IMR-90 (cell line): ENCODE measurements around the gene TRAPPC3L. TPM values are rescaled to one million over a fixed set of nuclear protein-coding genes. Genes with fewer than 3 reads are reported as not detected.

Experiments used
- ATAC-seq: fragments of 200-7000 bp; cut with Tn5 transposase; 2 replicates; pipeline ENCODE4 v1.9.1; 2020; ENCODE audit warnings: low read depth, mild to moderate bottlenecking, moderate library complexity
- BruUV-seq: library from RNA; stranded (reverse); fragments of 400-500 nt; replicated peaks from 2 replicates; lab custom pipeline; 2021; lab: Mats Ljungman, UMichigan
- CTCF ChIA-PET: fragments of 300-600 bp; formaldehyde crosslinking; extraction: SDS; loops from one replicate; lab custom pipeline; 2021; ENCODE audit warnings: antibody characterized with exemption; lab: Yijun Ruan, JAX
- POLR2A ChIA-PET: fragments of 300-600 bp; sonication (Branson Sonifier 250); formaldehyde crosslinking; loops from one replicate; lab custom pipeline; 2022; ENCODE audit warnings: antibody characterized with exemption; ENCODE audit not compliant: unreplicated experiment; lab: Charles Lee
- DNase-seq: peaks from one replicate; pipeline ENCODE4 v3.0.0; 2013
- H2AFZ ChIP-seq: replicated peaks from 2 replicates; pipeline ENCODE3; 2013; ENCODE audit warnings: low read length, mild to moderate bottlenecking; ENCODE audit not compliant: poor library complexity
- H2AK5ac ChIP-seq: 2 replicates; pipeline ENCODE4 v1.6.1; 2013; ENCODE audit warnings: low read depth, low read length, inconsistent platforms
- H2AK9ac ChIP-seq: replicated peaks from 2 replicates; pipeline ENCODE3; 2013; ENCODE audit warnings: mild to moderate bottlenecking, low read depth, low read length, moderate library complexity; ENCODE audit not compliant: poor library complexity
- H2BK120ac ChIP-seq: 2 replicates; pipeline ENCODE4 v1.6.1; 2013; ENCODE audit warnings: low read depth, low read length, inconsistent platforms
- H2BK15ac ChIP-seq: 3 replicates; pipeline ENCODE4 v1.6.1; 2013; ENCODE audit warnings: low read depth, low read length, inconsistent platforms
- H2BK20ac ChIP-seq: 2 replicates; pipeline ENCODE4 v1.6.1; 2013; ENCODE audit warnings: low read depth, mild to moderate bottlenecking, inconsistent platforms, low read length, moderate library complexity
- H2BK5ac ChIP-seq: 2 replicates; pipeline ENCODE4 v1.6.1; 2013; ENCODE audit warnings: mild to moderate bottlenecking, low read depth, low read length, inconsistent platforms; ENCODE audit not compliant: poor library complexity, severe bottlenecking
- H3K14ac ChIP-seq: replicated peaks from 2 replicates; pipeline ENCODE4 v1.6.1; 2013; ENCODE audit warnings: low read depth, low read length, inconsistent platforms
- H3K18ac ChIP-seq: 2 replicates; pipeline ENCODE4 v1.6.1; 2013; ENCODE audit warnings: low read depth, low read length, control low read depth
- H3K23ac ChIP-seq: 2 replicates; pipeline ENCODE4 v1.6.1; 2013; ENCODE audit warnings: low read depth, low read length, inconsistent platforms
- H3K27ac ChIP-seq: 2 replicates; pipeline ENCODE4 v1.5.1; 2013; ENCODE audit warnings: mild to moderate bottlenecking, control low read depth, low read length; ENCODE audit not compliant: insufficient read depth
- H3K27me3 ChIP-seq: 2 replicates; pipeline ENCODE4 v1.6.1; 2013; ENCODE audit warnings: low read length; ENCODE audit not compliant: control insufficient read depth, insufficient read depth
- H3K36me3 ChIP-seq: 2 replicates; pipeline ENCODE4 v1.6.1; 2013; ENCODE audit warnings: low read length, mixed read lengths; ENCODE audit not compliant: control insufficient read depth, insufficient read depth
- H3K4ac ChIP-seq: 2 replicates; pipeline ENCODE4 v1.6.1; 2013; ENCODE audit warnings: low read depth, low read length, inconsistent platforms
- H3K4me1 ChIP-seq: 2 replicates; pipeline ENCODE4 v1.6.1; 2013; ENCODE audit warnings: low read length, mixed read lengths; ENCODE audit not compliant: control insufficient read depth, insufficient read depth
- H3K4me2 ChIP-seq: 2 replicates; pipeline ENCODE4 v1.6.1; 2013; ENCODE audit warnings: low read depth, mild to moderate bottlenecking, control low read depth, low read length, moderate library complexity
- H3K4me3 ChIP-seq: 2 replicates; pipeline ENCODE4 v1.5.1; 2013; ENCODE audit warnings: low read depth, mild to moderate bottlenecking, control low read depth, low read length, moderate library complexity; ENCODE audit not compliant: insufficient read depth
- H3K56ac ChIP-seq: 2 replicates; pipeline ENCODE4 v1.6.1; 2013; ENCODE audit warnings: low read length, inconsistent platforms; ENCODE audit not compliant: insufficient read depth; ENCODE audit errors: extremely low read depth
- H3K79me1 ChIP-seq, 2 experiments: 2 replicates each; pipeline ENCODE4 v1.6.1; 2013; ENCODE audit warnings: low read length in 2 of 2, inconsistent platforms in 1 of 2, low read depth in 1 of 2
- H3K9ac ChIP-seq: 2 replicates; pipeline ENCODE4 v1.6.1; 2013; ENCODE audit warnings: low read depth, low read length, control low read depth
- H3K9me1 ChIP-seq: 2 replicates; pipeline ENCODE4 v1.6.1; 2013; ENCODE audit warnings: low read length, inconsistent platforms; ENCODE audit not compliant: insufficient read depth
- H3K9me3 ChIP-seq: 2 replicates; pipeline ENCODE4 v1.6.1; 2013; ENCODE audit warnings: low read length; ENCODE audit not compliant: control insufficient read depth, insufficient read depth
- H4K20me1 ChIP-seq: 2 replicates; pipeline ENCODE4 v1.6.1; 2013; ENCODE audit warnings: low read length, inconsistent platforms; ENCODE audit not compliant: insufficient read depth
- H4K5ac ChIP-seq: 2 replicates; pipeline ENCODE4 v1.6.1; 2013; ENCODE audit warnings: mild to moderate bottlenecking, low read depth, low read length, control low read depth
- H4K8ac ChIP-seq, 2 experiments: 2 replicates each; pipeline ENCODE4 v1.6.1; 2013; ENCODE audit warnings: low read depth in 2 of 2, low read length in 2 of 2, control low read depth in 1 of 2, inconsistent platforms in 1 of 2
- H4K91ac ChIP-seq: 2 replicates; pipeline ENCODE4 v1.6.1; 2013; ENCODE audit warnings: low read depth, low read length, inconsistent platforms; ENCODE audit not compliant: insufficient read depth
- BHLHE40 ChIP-seq: fragments of 150-350 bp; IDR thresholded peaks from 2 replicates; pipeline ENCODE4 v1.6.1; 2016; ENCODE audit warnings: mild to moderate bottlenecking, low read depth, low read length
- CEBPB ChIP-seq: IDR thresholded peaks from 2 replicates; pipeline ENCODE4 v1.6.1; 2012; ENCODE audit warnings: low read depth, low read length, improper control_type of control experiment
- CHD1 ChIP-seq: IDR thresholded peaks from 2 replicates; pipeline ENCODE4 v1.6.1; 2012; ENCODE audit warnings: low read depth, low read length, improper control_type of control experiment
- ELK1 ChIP-seq: fragments of 150-350 bp; IDR thresholded peaks from 2 replicates; pipeline ENCODE4 v1.6.1; 2016; ENCODE audit warnings: low read depth, mild to moderate bottlenecking, low read length, moderate library complexity, borderline replicate concordance
- FOS ChIP-seq: fragments of 150-350 bp; IDR thresholded peaks from 2 replicates; pipeline ENCODE4 v1.6.1; 2016; ENCODE audit warnings: low read depth, low read length
- MAFK ChIP-seq: IDR thresholded peaks from 2 replicates; pipeline ENCODE4 v1.6.1; 2012; ENCODE audit warnings: low read depth, low read length, improper control_type of control experiment
- MAZ ChIP-seq: IDR thresholded peaks from 2 replicates; pipeline ENCODE4 v1.6.1; 2012; ENCODE audit warnings: low read depth, mild to moderate bottlenecking, low read length, improper control_type of control experiment, moderate library complexity, borderline replicate concordance
- MXI1 ChIP-seq: IDR thresholded peaks from 2 replicates; pipeline ENCODE4 v1.6.1; 2012; ENCODE audit warnings: low read depth, mild to moderate bottlenecking, low read length, moderate library complexity, borderline replicate concordance
- NFE2L2 ChIP-seq: fragments of 150-350 bp; IDR thresholded peaks from 2 replicates; pipeline ENCODE4 v1.6.1; 2016; ENCODE audit warnings: low read depth, mild to moderate bottlenecking, low read length
- POLR2A ChIP-seq: IDR thresholded peaks from 2 replicates; pipeline ENCODE4 v1.6.1; 2012; ENCODE audit warnings: mild to moderate bottlenecking, low read depth, low read length
- RAD21 ChIP-seq: IDR thresholded peaks from 2 replicates; pipeline ENCODE4 v1.6.1; 2012; ENCODE audit warnings: low read length, improper control_type of control experiment
- RCOR1 ChIP-seq: IDR thresholded peaks from 2 replicates; pipeline ENCODE4 v1.6.1; 2012; ENCODE audit warnings: mild to moderate bottlenecking, low read length, improper control_type of control experiment; ENCODE audit not compliant: insufficient replicate concordance
- RFX5 ChIP-seq: IDR thresholded peaks from 2 replicates; pipeline ENCODE4 v1.8.0; 2012; ENCODE audit warnings: low read depth, mild to moderate bottlenecking, low read length, moderate library complexity
- SMC3 ChIP-seq: fragments of 150-350 bp; IDR thresholded peaks from 2 replicates; pipeline ENCODE4 v1.6.1; 2016; ENCODE audit warnings: low read depth, mild to moderate bottlenecking, antibody characterized with exemption, low read length, moderate library complexity
- USF2 ChIP-seq: fragments of 150-350 bp; IDR thresholded peaks from 2 replicates; pipeline ENCODE4 v1.6.1; 2017; ENCODE audit warnings: mild to moderate bottlenecking, antibody characterized with exemption, low read length, low read depth
- WGBS, 2 experiments: methylation state at CpG; one replicate each; pipeline versions ENCODE4 v1.1.5 to v1.1.7; 2013; ENCODE audit warnings: missing lambda C conversion rate in 2 of 2; ENCODE audit not compliant: insufficient read length in 1 of 2; ENCODE audit errors: extremely low coverage in 2 of 2; 5-methylcytosine and 5-hydroxymethylcytosine counted together
- dilution Hi-C: fragments of 300-500 bp; cut with HindIII; formaldehyde crosslinking; loops from one replicate; pipeline ENCODE4 v1.14.3; 2018; ENCODE audit warnings: low sequenced_read_pairs; ENCODE audit not compliant: unreplicated experiment
- in situ Hi-C: fragments of 300-500 bp; cut with MboI; formaldehyde crosslinking; loops from 3 replicates; pipeline ENCODE4 v1.14.3; 2019; ENCODE audit warnings: low sequenced_read_pairs, inconsistent platforms, mixed read lengths
- intact Hi-C: fragments of 100-400 bp; cut with micrococcal nuclease; formaldehyde crosslinking; loops from 2 replicates; pipeline ENCODE4 v1.10.0; 2022
- polyA plus RNA-seq, 3 experiments: library from polyadenylated mRNA; depleted of rRNA; stranded (reverse); fragments of >200 nt; gene quantifications; 2 replicates each; pipeline ENCODE4 v1.2.3, GENCODE V29; 2012; ENCODE audit warnings: low replicate concordance in 1 of 3
- total RNA-seq: library from RNA; depleted of rRNA; stranded (reverse); fragments of >200 nt; gene quantifications from 2 replicates; pipeline ENCODE4 v1.2.3, GENCODE V29; 2012
- TF ChIP-seq, protein P1 (sequence below): conservative IDR thresholded peaks from 2 replicates; pipeline ENCODE4 v1.5.1; 2012; ENCODE audit warnings: mild to moderate bottlenecking, low read depth, low read length, improper control_type of control experiment

The TRAPPC3L gene
- total and polyA plus RNA-seq, 2 of the 4 experiments (the other 2 are of a cell fraction), result 0.03 TPM; not detected in 1

DNA sequence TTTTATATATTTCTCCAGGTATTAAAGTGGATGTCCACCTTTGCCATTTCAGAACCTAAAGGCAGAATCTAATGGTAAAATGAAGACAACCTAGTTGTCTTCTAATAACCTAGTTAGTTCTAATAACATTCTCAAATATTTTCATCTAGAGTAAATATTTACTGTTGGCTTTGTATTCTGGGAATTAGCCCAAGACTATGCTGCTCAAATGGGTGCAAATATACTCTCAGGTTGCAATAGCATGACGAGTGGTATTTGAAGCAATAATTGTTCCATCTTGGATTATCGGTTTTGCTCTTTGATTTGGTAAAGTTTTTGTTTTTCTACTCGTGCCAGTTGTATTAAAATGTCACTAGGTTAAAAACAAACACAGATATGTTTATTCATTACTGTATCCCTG lies 49.8 kb upstream of the TRAPPC3L start:
- H3K18ac ChIP-seq, result no peak overlapping the region
- H3K4ac ChIP-seq, result no peak overlapping the region
- WGBS, 2 experiments, result 100% methylated on average over 1 of the region's 3 CpGs; no CpG with 5 or more reads in 1 of the 2 experiments
- H4K5ac ChIP-seq, result no peak overlapping the region
- TF ChIP-seq USF2, result no peak
- no peak for TF ChIP-seq SMC3
- no peak for TF ChIP-seq POLR2A
- no peak for TF ChIP-seq MXI1
- TF ChIP-seq CHD1, result no peak
- TF ChIP-seq, protein P1, sequence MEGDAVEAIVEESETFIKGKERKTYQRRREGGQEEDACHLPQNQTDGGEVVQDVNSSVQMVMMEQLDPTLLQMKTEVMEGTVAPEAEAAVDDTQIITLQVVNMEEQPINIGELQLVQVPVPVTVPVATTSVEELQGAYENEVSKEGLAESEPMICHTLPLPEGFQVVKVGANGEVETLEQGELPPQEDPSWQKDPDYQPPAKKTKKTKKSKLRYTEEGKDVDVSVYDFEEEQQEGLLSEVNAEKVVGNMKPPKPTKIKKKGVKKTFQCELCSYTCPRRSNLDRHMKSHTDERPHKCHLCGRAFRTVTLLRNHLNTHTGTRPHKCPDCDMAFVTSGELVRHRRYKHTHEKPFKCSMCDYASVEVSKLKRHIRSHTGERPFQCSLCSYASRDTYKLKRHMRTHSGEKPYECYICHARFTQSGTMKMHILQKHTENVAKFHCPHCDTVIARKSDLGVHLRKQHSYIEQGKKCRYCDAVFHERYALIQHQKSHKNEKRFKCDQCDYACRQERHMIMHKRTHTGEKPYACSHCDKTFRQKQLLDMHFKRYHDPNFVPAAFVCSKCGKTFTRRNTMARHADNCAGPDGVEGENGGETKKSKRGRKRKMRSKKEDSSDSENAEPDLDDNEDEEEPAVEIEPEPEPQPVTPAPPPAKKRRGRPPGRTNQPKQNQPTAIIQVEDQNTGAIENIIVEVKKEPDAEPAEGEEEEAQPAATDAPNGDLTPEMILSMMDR, result no peak
- TF ChIP-seq MAFK, result no peak
- TF ChIP-seq ELK1, result no peak
- TF ChIP-seq RCOR1, result no peak
- TF ChIP-seq NFE2L2, result no peak
- no peak for TF ChIP-seq RFX5
- TF ChIP-seq BHLHE40, result no peak
- TF ChIP-seq CEBPB, result no peak
- no peak for TF ChIP-seq RAD21
- TF ChIP-seq MAZ, result no peak
- no peak for TF ChIP-seq FOS
- H4K8ac ChIP-seq, result no peak overlapping the region
- no peak overlapping the region for H3K23ac ChIP-seq
- H3K56ac ChIP-seq, result no peak overlapping the region
- peaks cover 19% of the 10 kb centered on the region for H3K36me3 ChIP-seq
- H3K9ac ChIP-seq, result no peak overlapping the region
- H2BK20ac ChIP-seq, result no peak overlapping the region
- no peaks in the 10 kb centered on the region for H3K9me3 ChIP-seq
- H4K20me1 ChIP-seq, result no peaks in the 10 kb centered on the region
- no peak overlapping the region for H2BK5ac ChIP-seq
- dilution Hi-C loops (no loop called here), in situ Hi-C loops (no loop called here), intact Hi-C loops (no loop called here)
- CTCF ChIA-PET, result no interaction called here
- H4K91ac ChIP-seq, result no peak overlapping the region
- no peaks in the 10 kb centered on the region for H3K9me1 ChIP-seq
- no peak overlapping the region for H3K14ac ChIP-seq
- no peaks in the 10 kb centered on the region for H3K79me1 ChIP-seq
- H2AK9ac ChIP-seq, result no peak overlapping the region
- no peaks in the 10 kb centered on the region for H3K4me1 ChIP-seq
- H2AFZ ChIP-seq, result no peak overlapping the region
- H3K27ac ChIP-seq, result no peak overlapping the region
- POLR2A ChIA-PET, result no interaction called here
- H2BK15ac ChIP-seq, result no peak overlapping the region
- no TSS peak for BruUV-seq
- H3K4me3 ChIP-seq, result no peak overlapping the region
- ATAC-seq (no peak), DNase-seq (no peak)
- no peaks in the 10 kb centered on the region for H3K27me3 ChIP-seq
- H3K4me2 ChIP-seq, result no peak overlapping the region
- no peak overlapping the region for H2AK5ac ChIP-seq
- no peak overlapping the region for H2BK120ac ChIP-seq
